WERI-Rb-1 (cell line): ENCODE results near the gene STAM.

Source experiments
- DNase-seq: peaks from one replicate; pipeline ENCODE4 v3.0.0-alpha.2; 2020
- H3K27ac ChIP-seq: fragments of 250-450 bp; sonication (Bioruptor Pico); 2 replicates; pipeline ENCODE4 v1.5.1; 2020; ENCODE audit warnings: mild to moderate bottlenecking, moderate library complexity
- H3K27me3 ChIP-seq: fragments of 250-450 bp; sonication (Bioruptor Pico); 2 replicates; pipeline ENCODE4 v1.5.1; 2021; ENCODE audit warnings: mild to moderate bottlenecking, low read depth, moderate library complexity; ENCODE audit not compliant: insufficient read depth, severe bottlenecking
- H3K36me3 ChIP-seq: fragments of 250-450 bp; sonication (Bioruptor Pico); 2 replicates; pipeline ENCODE4 v1.5.1; 2020; ENCODE audit warnings: mild to moderate bottlenecking, moderate library complexity
- H3K4me3 ChIP-seq: 2 replicates; pipeline ENCODE4 v1.5.1; 2011; ENCODE audit warnings: low read depth, mild to moderate bottlenecking, control low read depth, low read length
- H3K9me3 ChIP-seq: fragments of 250-450 bp; sonication (Bioruptor Pico); 2 replicates; pipeline ENCODE4 v1.5.1; 2021; ENCODE audit warnings: mild to moderate bottlenecking, moderate library complexity; ENCODE audit not compliant: severe bottlenecking
- CTCF ChIP-seq: IDR thresholded peaks from 2 replicates; pipeline ENCODE4 v1.5.1; 2011; ENCODE audit warnings: low read depth, mild to moderate bottlenecking, control low read depth, inconsistent platforms, low read length

Gene STAM

DNA sequence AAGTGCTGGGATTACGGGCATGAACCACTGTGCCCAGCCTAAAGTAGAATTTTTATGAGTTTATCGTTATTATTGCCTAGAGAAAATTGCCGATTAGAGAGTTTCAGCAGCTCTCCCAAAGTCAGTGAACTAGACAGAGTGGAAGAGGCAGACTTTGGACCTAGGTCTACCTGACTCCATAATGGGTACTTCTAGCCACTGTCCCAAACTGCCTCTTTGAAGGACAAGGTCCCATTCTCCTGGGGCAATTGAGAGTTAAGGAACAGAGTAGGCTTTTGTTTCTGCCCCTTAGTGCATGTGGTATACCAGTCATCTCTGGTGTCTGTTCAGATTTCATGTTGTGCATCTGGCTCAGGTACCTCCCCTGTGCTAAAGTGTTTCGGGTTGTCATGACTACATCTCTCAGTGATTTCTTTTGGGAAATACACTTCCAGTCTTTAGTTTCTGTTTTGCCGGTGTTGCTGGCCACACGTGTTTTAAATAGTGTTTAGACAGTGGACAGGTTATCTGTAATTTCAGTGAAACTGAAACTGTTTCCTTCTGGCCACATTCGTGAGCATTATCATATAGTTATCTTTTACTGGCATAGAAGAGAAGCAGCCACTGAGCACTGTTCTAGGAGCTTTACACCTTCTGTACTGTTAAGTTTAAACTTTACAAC, 112.7 kb downstream of the STAM start:
- no peak for TF ChIP-seq CTCF
- Histone ChIP-seq H3K4me3 (no peak overlapping the region), H3K36me3 (no peaks in the 10 kb centered on the region), H3K27me3 (no peaks in the 10 kb centered on the region), H3K9me3 (no peaks in the 10 kb centered on the region), H3K27ac (no peak overlapping the region)
- no peak for DNase-seq

- no peaks in the 10 kb centered on the region for H3K36me3 ChIP-seq
- no peaks in the 10 kb centered on the region for H3K9me3 ChIP-seq
- no peak overlapping the region for H3K27ac ChIP-seq
- H3K4me3 ChIP-seq: no peak overlapping the region
- no peak for DNase-seq
- TF ChIP-seq CTCF: no peak
- H3K27me3 ChIP-seq: no peaks in the 10 kb centered on the region
These were observed 114.2 kb downstream of the STAM start for GRCh38 chr10:17758200-17758599.

DNA sequence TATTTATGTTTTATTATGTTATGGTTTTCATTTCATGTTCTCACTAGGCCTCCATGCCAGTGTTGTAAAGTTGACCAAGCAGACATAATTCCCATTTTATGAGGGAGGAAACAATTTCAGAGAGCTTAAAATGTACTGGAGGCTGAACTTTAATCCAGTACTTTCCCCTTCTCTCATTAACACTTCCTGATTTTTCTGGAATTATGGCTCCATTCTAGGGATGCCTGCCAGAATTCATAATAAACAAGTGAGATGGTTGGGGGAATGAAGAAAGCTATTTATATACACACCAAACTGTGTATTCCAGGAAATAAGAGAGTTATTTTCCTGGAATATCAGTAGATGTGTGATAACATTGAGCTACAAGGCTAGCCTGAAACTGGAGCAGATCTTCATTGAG, 114.9 kb downstream of the STAM start:
- TF ChIP-seq CTCF: no peak
- Histone ChIP-seq H3K27me3 (no peaks in the 10 kb centered on the region), H3K27ac (no peak overlapping the region), H3K9me3 (no peaks in the 10 kb centered on the region), H3K4me3 (no peak overlapping the region), H3K36me3 (no peaks in the 10 kb centered on the region)
- DNase-seq: no peak

DNA sequence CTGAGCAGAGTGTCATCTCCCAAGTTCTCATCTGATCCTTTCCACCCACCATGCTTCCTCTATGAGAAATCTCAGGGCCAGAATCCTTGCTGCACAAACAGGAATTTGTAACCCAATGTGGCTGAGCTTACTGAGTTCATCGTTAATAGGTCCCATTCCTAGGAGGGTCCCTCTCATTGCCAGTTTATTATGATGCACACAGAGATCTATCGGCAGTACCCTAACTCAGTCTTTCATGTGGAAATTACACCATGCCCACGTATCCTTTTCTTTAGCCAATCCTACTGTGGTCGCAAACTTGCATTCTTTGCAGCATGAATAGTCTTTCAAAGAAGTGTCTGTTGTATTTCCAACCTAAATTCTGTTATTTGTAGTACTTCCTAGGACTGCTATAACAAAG, 120.2 kb downstream of the STAM start:
- H3K4me3 ChIP-seq: no peak overlapping the region
- no peaks in the 10 kb centered on the region for H3K27me3 ChIP-seq
- DNase-seq: no peak
- no peak for TF ChIP-seq CTCF
- H3K27ac ChIP-seq: no peak overlapping the region
- H3K9me3 ChIP-seq: no peaks in the 10 kb centered on the region
- no peaks in the 10 kb centered on the region for H3K36me3 ChIP-seq

DNA sequence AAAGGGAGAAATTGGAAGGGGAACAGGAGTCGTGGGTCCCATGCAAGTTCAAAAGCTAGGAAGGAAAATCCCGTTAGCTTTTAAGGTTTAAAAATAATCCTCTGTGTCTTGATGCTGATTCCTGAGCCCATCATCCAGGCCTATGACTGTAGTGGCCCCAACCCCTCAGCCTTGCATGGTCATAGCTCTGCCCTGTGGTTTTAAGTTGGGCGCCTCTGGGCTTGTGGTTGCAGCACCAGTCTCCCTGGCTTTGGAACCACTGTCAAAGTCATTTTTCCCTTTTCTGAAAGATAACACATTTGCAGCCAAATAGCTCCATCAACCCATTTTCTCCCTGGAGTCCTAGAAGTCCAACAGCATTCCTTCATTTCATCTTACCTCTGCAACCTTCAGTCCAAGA, 121.7 kb downstream of the STAM start:
- Histone ChIP-seq H3K27ac (no peak overlapping the region), H3K4me3 (no peak overlapping the region), H3K9me3 (no peaks in the 10 kb centered on the region), H3K36me3 (no peaks in the 10 kb centered on the region), H3K27me3 (no peaks in the 10 kb centered on the region)
- no peak for TF ChIP-seq CTCF
- DNase-seq: no peak
